Fibroblast of peridontal ligament (primary cell): Measurements from ENCODE around the gene BCAM.
"Not testable (repeated sequence)": the region's sequence is repeated elsewhere in the genome, so short reads cannot be mapped to it uniquely, and the experiment has no call there.

ENCODE experiments used
- DNase-seq: peaks from one replicate; pipeline ENCODE4 v3.0.0-alpha.2; 2010; ENCODE audit errors: extremely low read depth

BCAM gene

GRCh38 chr19:44817725-44818465 lies 9.0 kb downstream of the BCAM start:
- no peak for DNase-seq

GRCh38 chr19:44818466-44819031 lies 9.6 kb downstream of the BCAM start:
- DNase-seq = no peak

- DNase-seq = no peak
Measured at GRCh38 chr19:44819246-44819832, 10.4 kb downstream of the BCAM start.

GRCh38 chr19:44820648-44821609 lies 12.0 kb downstream of the BCAM start:
- DNase-seq = no peak

GRCh38 chr19:44822177-44822576 lies 13.3 kb downstream of the BCAM start:
- no peak for DNase-seq

- no peak for DNase-seq
Measured at GRCh38 chr19:44822670-44823372, 13.9 kb downstream of the BCAM start.

GRCh38 chr19:44823373-44823698 lies 14.4 kb downstream of the BCAM start:
- no peak for DNase-seq

GRCh38 chr19:44824761-44825160 lies 15.9 kb downstream of the BCAM start:
- DNase-seq = no peak

GRCh38 chr19:44832875-44833274 lies 24.0 kb downstream of the BCAM start:
- DNase-seq = peak; percentile 22

GRCh38 chr19:44834399-44834798 lies 25.5 kb downstream of the BCAM start:
- not testable (repeated sequence) for DNase-seq

- no peak for DNase-seq
Measured at GRCh38 chr19:44839276-44839675, 30.4 kb downstream of the BCAM start.

- DNase-seq = no peak
Measured at GRCh38 chr19:44840811-44841210, 31.9 kb downstream of the BCAM start.

GRCh38 chr19:44841231-44841630 lies 32.3 kb downstream of the BCAM start:
- DNase-seq = no peak

GRCh38 chr19:44845286-44845611 lies 36.3 kb downstream of the BCAM start:
- DNase-seq = no peak

- peak; percentile 99 for DNase-seq
Measured at GRCh38 chr19:44845612-44846454, 36.9 kb downstream of the BCAM start, which contains the start of gene NECTIN2. NECTIN2 (plus strand) TSS chr19:44846297; CDS start chr19:44846526, 229 bp downstream.

- no peak for DNase-seq
Measured at GRCh38 chr19:44846455-44847143, 37.7 kb downstream of the BCAM start.

- peak; percentile 47 for DNase-seq
Measured at GRCh38 chr19:44847144-44848035, 38.5 kb downstream of the BCAM start.

GRCh38 chr19:44848036-44848811 lies 39.3 kb downstream of the BCAM start:
- DNase-seq = peak; percentile 62
